ENCODE measurements around the gene SUMO3.

SUMO3 gene

DNA sequence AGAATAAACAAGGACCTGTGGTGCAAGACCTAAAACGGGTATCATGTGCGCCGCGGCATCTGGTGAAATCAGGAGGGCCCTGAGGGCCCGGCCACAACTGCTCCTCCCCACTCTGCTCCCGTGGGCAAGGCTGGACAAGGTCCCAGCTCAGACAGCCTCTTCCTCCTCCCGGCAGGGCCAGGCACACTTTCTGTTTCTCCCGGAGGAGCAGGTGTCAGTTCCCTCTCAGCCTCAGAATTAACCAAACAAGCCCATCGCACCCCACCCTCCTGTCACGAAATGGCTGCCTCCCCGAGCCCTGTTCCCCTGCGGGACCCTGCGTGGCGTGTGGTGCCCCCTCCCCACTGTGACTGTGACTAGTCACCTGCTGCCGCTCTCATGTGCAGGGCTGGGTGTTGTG lies 40.4 kb upstream of the SUMO3 start:
- no peaks in the 10 kb centered on the region for H3F3A ChIP-seq (ENCODE audit: insufficient read depth)
- no peak overlapping the region for H3K4me2 ChIP-seq (ENCODE audit: low read depth, low read length, poor library complexity, severe bottlenecking)
- no peaks in the 10 kb centered on the region for H3K9me3 ChIP-seq (ENCODE audit: insufficient read depth, low read length)
- no peak for TF ChIP-seq EZH2phosphoT487 (conservative IDR thresholded peaks at IDR 0.05; ENCODE audit: low read length)
- TF ChIP-seq, protein P1, sequence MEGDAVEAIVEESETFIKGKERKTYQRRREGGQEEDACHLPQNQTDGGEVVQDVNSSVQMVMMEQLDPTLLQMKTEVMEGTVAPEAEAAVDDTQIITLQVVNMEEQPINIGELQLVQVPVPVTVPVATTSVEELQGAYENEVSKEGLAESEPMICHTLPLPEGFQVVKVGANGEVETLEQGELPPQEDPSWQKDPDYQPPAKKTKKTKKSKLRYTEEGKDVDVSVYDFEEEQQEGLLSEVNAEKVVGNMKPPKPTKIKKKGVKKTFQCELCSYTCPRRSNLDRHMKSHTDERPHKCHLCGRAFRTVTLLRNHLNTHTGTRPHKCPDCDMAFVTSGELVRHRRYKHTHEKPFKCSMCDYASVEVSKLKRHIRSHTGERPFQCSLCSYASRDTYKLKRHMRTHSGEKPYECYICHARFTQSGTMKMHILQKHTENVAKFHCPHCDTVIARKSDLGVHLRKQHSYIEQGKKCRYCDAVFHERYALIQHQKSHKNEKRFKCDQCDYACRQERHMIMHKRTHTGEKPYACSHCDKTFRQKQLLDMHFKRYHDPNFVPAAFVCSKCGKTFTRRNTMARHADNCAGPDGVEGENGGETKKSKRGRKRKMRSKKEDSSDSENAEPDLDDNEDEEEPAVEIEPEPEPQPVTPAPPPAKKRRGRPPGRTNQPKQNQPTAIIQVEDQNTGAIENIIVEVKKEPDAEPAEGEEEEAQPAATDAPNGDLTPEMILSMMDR (IDR thresholded peaks at IDR 0.05; ENCODE audit: insufficient read depth, low read length, poor library complexity, severe bottlenecking): no peak
- no peak overlapping the region for H3K4me3 ChIP-seq (ENCODE audit: insufficient read depth, low read length, poor library complexity, severe bottlenecking)
- no peaks in the 10 kb centered on the region for H3K36me3 ChIP-seq (ENCODE audit: low read length)
- no peaks in the 10 kb centered on the region for H3K79me2 ChIP-seq (ENCODE audit: insufficient read depth, low read length)
- no peaks in the 10 kb centered on the region for H3K9me2 ChIP-seq (replicated peaks; ENCODE audit: insufficient read depth, low read length)
- no peak overlapping the region for H2AFZ ChIP-seq (ENCODE audit: low read depth, low read length, severe bottlenecking)
- no peak overlapping the region for H3K27ac ChIP-seq (ENCODE audit: low read depth, low read length)
- no peaks in the 10 kb centered on the region for H4K20me1 ChIP-seq (ENCODE audit: low read depth, low read length)
- no peak overlapping the region for H3K9ac ChIP-seq (ENCODE audit: low read length)
- H3K27me3 ChIP-seq (ENCODE audit: low read length): no peaks in the 10 kb centered on the region

DNA sequence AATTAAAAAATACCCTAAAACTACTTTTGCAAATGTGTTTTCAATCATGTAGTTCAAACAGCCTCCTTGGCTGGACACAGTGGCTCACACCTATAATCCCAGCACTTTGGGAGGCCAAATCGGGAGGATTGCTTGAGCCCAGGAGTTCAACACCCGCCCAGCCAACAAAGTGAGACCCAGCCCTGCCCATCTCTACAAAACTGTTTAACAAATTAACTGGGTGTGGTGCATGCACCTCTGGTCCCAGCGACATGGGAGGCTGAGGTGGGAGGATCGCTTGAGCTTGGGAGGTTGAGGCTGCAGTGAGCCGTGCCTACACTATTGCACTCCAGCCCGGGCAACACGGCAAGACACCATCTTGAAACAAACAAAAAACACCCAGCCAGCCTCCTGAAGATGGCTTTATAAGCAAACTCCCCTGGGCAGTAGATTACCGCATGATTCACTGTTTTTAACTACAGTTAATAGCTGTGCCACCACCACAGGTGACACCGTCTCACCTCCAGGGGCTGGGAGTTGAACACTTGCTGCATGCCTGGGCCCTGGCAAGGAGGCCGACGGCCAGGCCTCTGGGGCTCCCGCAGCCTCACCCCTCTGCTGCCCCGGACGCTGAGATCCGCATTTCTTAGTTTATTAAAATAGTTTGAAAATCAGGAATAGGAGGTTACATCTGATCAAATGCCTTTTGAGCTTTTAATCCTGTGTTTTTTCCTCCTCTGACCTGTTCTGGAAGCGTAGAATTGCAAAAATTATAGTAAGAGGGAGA lies 39.4 kb upstream of the SUMO3 start:
- Histone ChIP-seq H4K20me1 (ENCODE audit: low read depth, low read length) (no peaks in the 10 kb centered on the region), H3K36me3 (ENCODE audit: low read length) (no peaks in the 10 kb centered on the region), H3K4me2 (ENCODE audit: low read depth, low read length, poor library complexity, severe bottlenecking) (no peak overlapping the region), H3K27ac (ENCODE audit: low read depth, low read length) (no peak overlapping the region), H3K4me3 (ENCODE audit: insufficient read depth, low read length, poor library complexity, severe bottlenecking) (no peak overlapping the region), H3F3A (ENCODE audit: insufficient read depth) (no peaks in the 10 kb centered on the region), H3K79me2 (ENCODE audit: insufficient read depth, low read length) (no peaks in the 10 kb centered on the region), H3K9ac (ENCODE audit: low read length) (no peak overlapping the region), H2AFZ (ENCODE audit: low read depth, low read length, severe bottlenecking) (no peak overlapping the region), H3K27me3 (ENCODE audit: low read length) (no peaks in the 10 kb centered on the region), H3K9me2 (replicated peaks; ENCODE audit: insufficient read depth, low read length) (no peaks in the 10 kb centered on the region), H3K9me3 (ENCODE audit: insufficient read depth, low read length) (no peaks in the 10 kb centered on the region)
- TF ChIP-seq, protein P1 (IDR thresholded peaks at IDR 0.05; ENCODE audit: insufficient read depth, low read length, poor library complexity, severe bottlenecking): no peak
- no peak for TF ChIP-seq EZH2phosphoT487 (conservative IDR thresholded peaks at IDR 0.05; ENCODE audit: low read length)

DNA sequence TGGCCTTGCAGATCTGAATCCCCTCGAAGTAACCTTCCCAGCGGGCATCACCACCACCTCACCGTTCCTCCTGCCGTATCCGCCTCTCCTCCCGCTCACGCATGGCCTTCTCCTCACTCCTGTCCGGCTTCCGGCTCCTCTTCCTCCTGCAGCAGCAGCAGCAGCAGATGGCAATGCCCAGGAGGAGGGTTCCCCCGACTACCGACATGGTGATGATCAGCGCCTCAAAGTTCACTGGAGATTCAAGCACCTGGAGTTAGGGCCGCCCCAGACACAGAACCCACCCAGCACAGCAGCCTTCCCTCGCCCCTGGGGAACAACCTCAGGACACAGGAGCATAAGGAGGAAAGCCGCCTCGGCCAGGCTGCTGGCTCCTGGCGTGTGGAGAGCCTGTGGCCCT lies 38.3 kb upstream of the SUMO3 start:
- H3K79me2 ChIP-seq (ENCODE audit: insufficient read depth, low read length): no peaks in the 10 kb centered on the region
- H3F3A ChIP-seq (ENCODE audit: insufficient read depth): no peaks in the 10 kb centered on the region
- H3K27ac ChIP-seq (ENCODE audit: low read depth, low read length): no peak overlapping the region
- TF ChIP-seq EZH2phosphoT487 (conservative IDR thresholded peaks at IDR 0.05; ENCODE audit: low read length): no peak
- H4K20me1 ChIP-seq (ENCODE audit: low read depth, low read length): no peaks in the 10 kb centered on the region
- H3K9me3 ChIP-seq (ENCODE audit: insufficient read depth, low read length): no peaks in the 10 kb centered on the region
- H3K36me3 ChIP-seq (ENCODE audit: low read length): peaks cover under 1% of the 10 kb centered on the region; the same call in 1 of the 2 replicates
- H3K27me3 ChIP-seq (ENCODE audit: low read length): no peaks in the 10 kb centered on the region
- H3K9me2 ChIP-seq (replicated peaks; ENCODE audit: insufficient read depth, low read length): no peaks in the 10 kb centered on the region
- H3K4me2 ChIP-seq (ENCODE audit: low read depth, low read length, poor library complexity, severe bottlenecking): no peak overlapping the region
- no peak overlapping the region for H2AFZ ChIP-seq (ENCODE audit: low read depth, low read length, severe bottlenecking)
- no peak overlapping the region for H3K9ac ChIP-seq (ENCODE audit: low read length)
- H3K4me3 ChIP-seq (ENCODE audit: insufficient read depth, low read length, poor library complexity, severe bottlenecking): no peak overlapping the region

DNA sequence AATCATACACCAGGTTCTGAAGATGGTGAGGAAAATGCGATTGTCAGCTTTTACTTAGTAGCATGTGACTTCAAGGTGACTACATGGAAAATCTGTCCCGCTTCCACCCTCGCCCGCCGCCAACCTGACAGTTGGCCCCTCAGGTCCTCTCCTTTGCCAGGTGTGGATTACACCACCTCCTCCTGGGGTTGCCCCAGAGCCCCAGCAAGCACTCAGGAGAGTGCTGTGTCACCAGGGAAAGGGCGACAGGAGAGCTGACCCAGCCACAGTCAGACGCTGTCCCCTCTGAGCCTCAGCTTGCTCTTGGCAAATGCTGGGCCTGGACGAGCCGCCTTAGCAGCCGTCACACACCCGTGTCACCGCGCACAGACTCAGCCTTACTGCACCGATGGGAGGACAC lies 37.7 kb upstream of the SUMO3 start:
- Histone ChIP-seq H3K9ac (ENCODE audit: low read length) (no peak overlapping the region), H3K9me3 (ENCODE audit: insufficient read depth, low read length) (no peaks in the 10 kb centered on the region), H3K4me2 (ENCODE audit: low read depth, low read length, poor library complexity, severe bottlenecking) (no peak overlapping the region), H2AFZ (ENCODE audit: low read depth, low read length, severe bottlenecking) (no peak overlapping the region), H3K4me3 (ENCODE audit: insufficient read depth, low read length, poor library complexity, severe bottlenecking) (no peak overlapping the region), H3K9me2 (replicated peaks; ENCODE audit: insufficient read depth, low read length) (no peaks in the 10 kb centered on the region), H3F3A (ENCODE audit: insufficient read depth) (no peaks in the 10 kb centered on the region), H3K79me2 (ENCODE audit: insufficient read depth, low read length) (no peaks in the 10 kb centered on the region), H4K20me1 (ENCODE audit: low read depth, low read length) (no peaks in the 10 kb centered on the region), H3K27me3 (ENCODE audit: low read length) (no peaks in the 10 kb centered on the region), H3K27ac (ENCODE audit: low read depth, low read length) (no peak overlapping the region), H3K36me3 (ENCODE audit: low read length) (peaks cover 5% of the 10 kb centered on the region; the same call in 1 of the 2 replicates)
- TF ChIP-seq, protein P1 (IDR thresholded peaks at IDR 0.05; ENCODE audit: insufficient read depth, low read length, poor library complexity, severe bottlenecking): no peak
- no peak for TF ChIP-seq EZH2phosphoT487 (conservative IDR thresholded peaks at IDR 0.05; ENCODE audit: low read length)
